Measurements from ENCODE around the gene ADARB1.

ADARB1 gene

DNA sequence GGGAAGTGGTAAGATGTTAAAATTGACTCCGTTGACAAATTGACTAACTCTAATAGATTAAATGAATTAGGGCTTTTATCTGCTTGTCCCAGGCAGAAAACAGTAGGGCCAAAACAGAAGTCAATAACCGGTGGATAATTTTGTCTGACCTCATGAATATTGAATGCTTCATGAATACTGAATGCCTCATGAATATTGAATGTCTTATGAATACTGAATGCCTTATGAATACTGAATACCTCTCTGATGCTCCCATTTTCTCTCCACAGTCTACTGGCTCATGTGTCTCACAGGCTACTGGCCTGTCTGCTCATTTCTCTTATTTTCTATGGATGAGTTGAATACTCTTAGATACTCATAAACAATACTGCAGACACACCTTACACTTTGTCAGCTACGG lies 157.3 kb downstream of the ADARB1 start:
- Histone ChIP-seq H3K9me3 (ENCODE audit: insufficient read depth, low read length) (no peaks in the 10 kb centered on the region), H3K4me1 (ENCODE audit: insufficient read depth, insufficient read length) (peaks cover 15% of the 10 kb centered on the region), H3K9ac (ENCODE audit: insufficient read length, low read depth) (no peak overlapping the region), H3K36me3 (ENCODE audit: insufficient read depth, insufficient read length, low read length) (no peaks in the 10 kb centered on the region), H3K4me3 (ENCODE audit: insufficient read length, low read depth) (no peak overlapping the region), H3K27me3 (ENCODE audit: insufficient read depth, insufficient read length) (no peaks in the 10 kb centered on the region)
- TF ChIP-seq SUZ12 (IDR thresholded peaks at IDR 0.05; ENCODE audit: extremely low read depth, insufficient read depth, insufficient read length) (no peak), ZNF274 (IDR thresholded peaks at IDR 0.05; ENCODE audit: low read depth, low read length) (no peak), YY1 (IDR thresholded peaks at IDR 0.05; ENCODE audit: insufficient read depth, insufficient read length) (no peak)
- no peak for DNase-seq (ENCODE audit: low read depth, low spot score)

DNA sequence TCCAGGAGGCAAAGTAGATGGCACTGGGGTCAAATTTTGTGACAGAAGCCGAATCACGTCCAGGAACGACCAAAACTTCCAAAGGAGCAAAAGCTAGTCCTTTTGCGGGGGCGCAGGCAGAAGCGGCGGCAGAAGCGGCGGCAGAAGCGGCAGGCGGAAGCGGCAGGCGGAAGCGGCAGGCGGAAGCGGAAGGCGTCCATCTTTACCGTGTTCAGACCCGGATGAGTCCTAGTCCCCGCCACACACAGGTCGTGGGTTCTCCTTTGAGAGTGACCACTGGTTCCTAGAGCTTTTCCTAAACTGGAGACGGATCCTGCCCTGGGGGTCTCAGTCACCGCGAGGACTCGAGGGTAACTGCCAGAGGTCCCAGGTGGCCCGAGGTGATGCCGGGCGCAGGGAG lies 159.7 kb downstream of the ADARB1 start:
- DNase-seq (ENCODE audit: low read depth, low spot score), result no peak
- no peaks in the 10 kb centered on the region; the same call in 1 of the 2 replicates for H3K9me3 ChIP-seq (ENCODE audit: insufficient read depth, low read length)
- H3K4me1 ChIP-seq (ENCODE audit: insufficient read depth, insufficient read length), result peaks cover 7% of the 10 kb centered on the region
- H3K4me3 ChIP-seq (ENCODE audit: insufficient read length, low read depth), result no peak overlapping the region
- no peaks in the 10 kb centered on the region for H3K36me3 ChIP-seq (ENCODE audit: insufficient read depth, insufficient read length, low read length)
- no peak overlapping the region for H3K9ac ChIP-seq (ENCODE audit: insufficient read length, low read depth)
- TF ChIP-seq SUZ12 (IDR thresholded peaks at IDR 0.05; ENCODE audit: extremely low read depth, insufficient read depth, insufficient read length) (no peak), ZNF274 (IDR thresholded peaks at IDR 0.05; ENCODE audit: low read depth, low read length) (no peak), YY1 (IDR thresholded peaks at IDR 0.05; ENCODE audit: insufficient read depth, insufficient read length) (no peak)
- H3K27me3 ChIP-seq (ENCODE audit: insufficient read depth, insufficient read length), result no peaks in the 10 kb centered on the region

DNA sequence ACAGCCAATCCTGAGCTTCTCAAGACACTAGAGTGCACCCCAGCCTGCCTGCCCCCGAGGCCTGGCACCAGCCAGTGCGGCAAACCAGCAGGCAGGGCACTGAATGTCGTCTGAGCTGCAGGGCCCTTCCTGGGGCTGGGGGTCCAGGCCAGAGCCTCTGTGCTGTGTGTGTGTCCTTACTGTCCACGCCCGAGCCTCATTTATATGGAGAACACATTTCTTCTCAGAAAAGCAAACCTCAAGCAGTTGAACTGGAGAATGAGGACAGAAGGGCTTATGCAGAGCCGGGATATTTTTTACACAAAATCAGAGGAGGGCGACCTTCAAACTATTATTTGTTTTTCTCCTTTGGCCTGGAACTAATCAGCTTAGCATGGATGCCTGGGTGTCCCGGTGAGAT lies 160.6 kb downstream of the ADARB1 start:
- no peak for TF ChIP-seq SUZ12 (IDR thresholded peaks at IDR 0.05; ENCODE audit: extremely low read depth, insufficient read depth, insufficient read length)
- TF ChIP-seq ZNF274 (IDR thresholded peaks at IDR 0.05; ENCODE audit: low read depth, low read length), result no peak
- no peak for TF ChIP-seq YY1 (IDR thresholded peaks at IDR 0.05; ENCODE audit: insufficient read depth, insufficient read length)
- H3K36me3 ChIP-seq (ENCODE audit: insufficient read depth, insufficient read length, low read length), result no peaks in the 10 kb centered on the region

DNA sequence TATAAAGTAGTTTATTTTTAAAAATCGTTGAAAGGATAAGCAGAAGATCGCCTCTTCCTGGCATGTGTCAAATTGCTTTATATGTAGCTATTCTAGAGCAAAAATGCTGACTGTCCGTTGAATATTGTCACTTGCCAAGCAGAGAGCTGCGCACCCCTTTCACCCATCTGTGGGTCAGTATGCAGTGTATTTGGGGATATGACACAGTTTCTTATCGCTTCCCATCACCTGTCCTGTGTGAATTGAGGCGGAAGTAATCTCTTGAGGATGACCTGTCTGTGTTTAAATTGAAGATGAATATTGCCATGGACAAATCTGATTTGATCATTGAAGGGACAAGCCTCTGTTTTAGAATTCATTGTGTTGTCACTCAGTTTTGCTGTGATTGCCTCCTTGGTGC lies 161.1 kb downstream of the ADARB1 start:
- no peak for DNase-seq (ENCODE audit: low read depth, low spot score)

More for the DNA sequence above, 160.6 kb downstream of the ADARB1 start:
- Histone ChIP-seq H3K27me3 (ENCODE audit: insufficient read depth, insufficient read length) (no peaks in the 10 kb centered on the region), H3K4me3 (ENCODE audit: insufficient read length, low read depth) (no peak overlapping the region), H3K9ac (ENCODE audit: insufficient read length, low read depth) (no peak overlapping the region), H3K4me1 (ENCODE audit: insufficient read depth, insufficient read length) (peaks cover 7% of the 10 kb centered on the region), H3K9me3 (ENCODE audit: insufficient read depth, low read length) (no peaks in the 10 kb centered on the region; the same call in 1 of the 2 replicates)
- DNase-seq (ENCODE audit: low read depth, low spot score), result no peak

DNA sequence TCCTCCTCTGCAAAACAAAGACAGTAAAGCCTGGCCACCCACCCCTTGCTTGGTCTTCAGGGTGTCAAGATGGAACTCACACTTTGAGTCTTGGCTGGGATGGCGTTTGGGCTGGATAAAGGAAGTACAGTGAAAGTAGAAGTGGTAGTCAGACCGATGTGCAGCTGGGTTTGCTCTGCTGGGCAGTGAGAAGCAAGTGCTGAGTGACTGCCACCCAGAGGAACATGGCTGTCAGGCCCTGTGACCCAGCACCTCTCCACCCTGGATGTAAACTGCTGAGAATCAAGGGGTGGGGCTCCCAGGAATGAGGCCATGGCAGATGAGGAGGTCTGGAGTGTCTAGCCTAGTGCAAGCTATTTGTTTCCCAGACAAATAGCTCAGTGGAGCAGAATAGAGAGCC lies 162.1 kb downstream of the ADARB1 start:
- H3K9ac ChIP-seq (ENCODE audit: insufficient read length, low read depth), result no peak overlapping the region
- DNase-seq (ENCODE audit: low read depth, low spot score), result no peak
- H3K4me1 ChIP-seq (ENCODE audit: insufficient read depth, insufficient read length), result peaks cover 7% of the 10 kb centered on the region
- H3K27me3 ChIP-seq (ENCODE audit: insufficient read depth, insufficient read length), result no peaks in the 10 kb centered on the region
- H3K36me3 ChIP-seq (ENCODE audit: insufficient read depth, insufficient read length, low read length), result no peaks in the 10 kb centered on the region
- no peak for TF ChIP-seq YY1 (IDR thresholded peaks at IDR 0.05; ENCODE audit: insufficient read depth, insufficient read length)
- no peak for TF ChIP-seq ZNF274 (IDR thresholded peaks at IDR 0.05; ENCODE audit: low read depth, low read length)
- no peak for TF ChIP-seq SUZ12 (IDR thresholded peaks at IDR 0.05; ENCODE audit: extremely low read depth, insufficient read depth, insufficient read length)
- no peaks in the 10 kb centered on the region; the same call in 1 of the 2 replicates for H3K9me3 ChIP-seq (ENCODE audit: insufficient read depth, low read length)
- H3K4me3 ChIP-seq (ENCODE audit: insufficient read length, low read depth), result no peak overlapping the region

More for the DNA sequence above, 161.1 kb downstream of the ADARB1 start:
- Histone ChIP-seq H3K9ac (ENCODE audit: insufficient read length, low read depth) (no peak overlapping the region), H3K27me3 (ENCODE audit: insufficient read depth, insufficient read length) (no peaks in the 10 kb centered on the region), H3K36me3 (ENCODE audit: insufficient read depth, insufficient read length, low read length) (no peaks in the 10 kb centered on the region), H3K4me3 (ENCODE audit: insufficient read length, low read depth) (no peak overlapping the region), H3K4me1 (ENCODE audit: insufficient read depth, insufficient read length) (peaks cover 7% of the 10 kb centered on the region), H3K9me3 (ENCODE audit: insufficient read depth, low read length) (no peaks in the 10 kb centered on the region; the same call in 1 of the 2 replicates)
- TF ChIP-seq SUZ12 (IDR thresholded peaks at IDR 0.05; ENCODE audit: extremely low read depth, insufficient read depth, insufficient read length) (no peak), ZNF274 (IDR thresholded peaks at IDR 0.05; ENCODE audit: low read depth, low read length) (no peak), YY1 (IDR thresholded peaks at IDR 0.05; ENCODE audit: insufficient read depth, insufficient read length) (no peak)

DNA sequence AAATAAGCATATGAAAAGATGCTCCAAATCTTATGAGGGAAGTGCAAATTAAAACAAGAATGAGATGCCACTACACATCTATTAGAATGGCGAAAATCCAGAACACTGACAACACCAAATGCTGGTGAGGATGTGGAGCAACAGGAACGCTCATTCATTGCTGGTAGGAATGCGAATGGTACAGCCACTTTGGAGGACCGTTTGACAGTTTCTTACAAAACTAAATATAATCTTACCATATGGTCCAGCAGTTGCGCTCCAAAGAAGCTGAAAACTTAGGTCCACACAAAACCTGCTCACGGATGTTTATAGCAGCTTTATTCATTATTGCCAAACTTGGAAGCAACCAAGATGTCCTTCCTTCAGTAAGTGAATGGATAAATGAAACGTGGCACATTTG lies 163.0 kb downstream of the ADARB1 start:
- TF ChIP-seq YY1 (IDR thresholded peaks at IDR 0.05; ENCODE audit: insufficient read depth, insufficient read length) (no peak), SUZ12 (IDR thresholded peaks at IDR 0.05; ENCODE audit: extremely low read depth, insufficient read depth, insufficient read length) (no peak), ZNF274 (IDR thresholded peaks at IDR 0.05; ENCODE audit: low read depth, low read length) (no peak)
- Histone ChIP-seq H3K9me3 (ENCODE audit: insufficient read depth, low read length) (no peaks in the 10 kb centered on the region; the same call in 1 of the 2 replicates), H3K4me1 (ENCODE audit: insufficient read depth, insufficient read length) (peaks cover 7% of the 10 kb centered on the region), H3K36me3 (ENCODE audit: insufficient read depth, insufficient read length, low read length) (no peaks in the 10 kb centered on the region), H3K4me3 (ENCODE audit: insufficient read length, low read depth) (no peak overlapping the region), H3K27me3 (ENCODE audit: insufficient read depth, insufficient read length) (no peaks in the 10 kb centered on the region), H3K9ac (ENCODE audit: insufficient read length, low read depth) (no peak overlapping the region)
- DNase-seq (ENCODE audit: low read depth, low spot score), result no peak

- no peak for DNase-seq (ENCODE audit: low read depth, low spot score)
- H3K4me1 ChIP-seq (ENCODE audit: insufficient read depth, insufficient read length), result peaks cover under 1% of the 10 kb centered on the region
Observed at GRCh38 chr21:45241357-45241756, 167.0 kb downstream of the ADARB1 start.

More at GRCh38 chr21:45241357-45241756, 167.0 kb downstream of the ADARB1 start:
- Histone ChIP-seq H3K9me3 (ENCODE audit: insufficient read depth, low read length) (peaks cover 12% of the 10 kb centered on the region), H3K36me3 (ENCODE audit: insufficient read depth, insufficient read length, low read length) (no peaks in the 10 kb centered on the region), H3K4me3 (ENCODE audit: insufficient read length, low read depth) (no peak overlapping the region), H3K27me3 (ENCODE audit: insufficient read depth, insufficient read length) (no peaks in the 10 kb centered on the region), H3K9ac (ENCODE audit: insufficient read length, low read depth) (no peak overlapping the region)
- no peak for TF ChIP-seq YY1 (IDR thresholded peaks at IDR 0.05; ENCODE audit: insufficient read depth, insufficient read length)
- no peak for TF ChIP-seq SUZ12 (IDR thresholded peaks at IDR 0.05; ENCODE audit: extremely low read depth, insufficient read depth, insufficient read length)
- no peak for TF ChIP-seq ZNF274 (IDR thresholded peaks at IDR 0.05; ENCODE audit: low read depth, low read length)

Data from NT2/D1 (cell line).